GM19035 (cell line): ENCODE results near the gene PDE10A.

Experiments
- ATAC-seq: cut with Tn5 transposase; IDR thresholded peaks from one replicate; pipeline ENCODE4 v1.9.1; 2021; ENCODE audit not compliant: unreplicated experiment

PDE10A gene

DNA sequence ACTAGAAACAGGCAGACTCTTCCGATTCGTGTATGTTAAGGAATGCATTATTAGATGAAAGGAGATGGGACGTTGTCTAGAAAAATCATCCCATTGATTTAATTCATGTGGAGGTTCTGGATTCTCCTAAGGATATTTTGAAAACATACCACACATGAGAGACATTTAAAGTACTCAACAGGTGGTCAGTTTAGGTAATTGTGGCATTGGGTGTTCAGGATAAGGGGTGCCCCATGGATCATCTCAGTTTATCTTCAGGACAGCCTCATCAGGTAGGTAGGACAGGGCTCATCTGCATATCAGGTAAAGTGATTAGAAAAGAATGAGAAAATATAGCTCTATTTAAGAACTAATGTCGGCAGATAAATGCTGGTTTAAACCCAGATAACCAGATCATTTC, 15.9 kb upstream of the PDE10A start:
- ATAC-seq: no peak

DNA sequence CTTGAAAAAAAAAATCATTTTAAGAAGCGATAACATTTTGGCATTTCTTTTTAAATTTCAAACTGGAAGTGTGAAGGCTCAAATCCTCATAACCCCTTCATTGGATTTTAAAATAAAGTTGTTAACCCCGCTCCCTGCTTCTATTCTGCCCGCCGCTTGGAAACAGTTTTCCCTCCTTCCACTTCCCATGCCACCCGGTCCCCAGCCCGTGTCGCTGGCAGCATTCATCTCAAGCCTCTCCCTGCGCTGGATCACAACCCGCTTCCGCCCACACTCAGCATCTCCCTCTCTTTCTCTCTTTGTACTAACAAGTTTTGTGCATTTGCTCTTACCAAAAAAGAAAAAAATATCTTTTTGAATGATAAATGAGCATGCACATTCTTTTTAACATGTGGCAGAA, 15.4 kb upstream of the PDE10A start:
- no peak for ATAC-seq

DNA sequence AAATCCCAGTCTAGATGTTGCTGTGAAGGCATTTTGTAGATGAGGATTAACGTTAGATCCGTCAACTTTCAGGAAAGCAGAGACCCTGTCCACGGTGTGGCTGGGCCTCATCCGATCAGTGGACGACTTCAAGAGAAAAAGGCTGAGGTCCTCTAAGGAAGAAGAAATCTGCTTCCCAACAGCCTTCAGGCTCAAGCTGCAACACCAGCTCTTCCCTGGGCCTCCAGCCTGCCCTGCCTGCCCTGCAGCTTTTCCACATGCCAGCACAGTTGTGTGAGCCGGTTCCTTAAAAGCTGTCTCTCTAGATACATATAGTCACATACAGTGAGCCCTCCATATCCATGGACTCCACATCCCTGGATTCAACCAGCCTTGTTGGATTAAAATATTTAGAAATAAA, 14.1 kb upstream of the PDE10A start:
- ATAC-seq: no peak

DNA sequence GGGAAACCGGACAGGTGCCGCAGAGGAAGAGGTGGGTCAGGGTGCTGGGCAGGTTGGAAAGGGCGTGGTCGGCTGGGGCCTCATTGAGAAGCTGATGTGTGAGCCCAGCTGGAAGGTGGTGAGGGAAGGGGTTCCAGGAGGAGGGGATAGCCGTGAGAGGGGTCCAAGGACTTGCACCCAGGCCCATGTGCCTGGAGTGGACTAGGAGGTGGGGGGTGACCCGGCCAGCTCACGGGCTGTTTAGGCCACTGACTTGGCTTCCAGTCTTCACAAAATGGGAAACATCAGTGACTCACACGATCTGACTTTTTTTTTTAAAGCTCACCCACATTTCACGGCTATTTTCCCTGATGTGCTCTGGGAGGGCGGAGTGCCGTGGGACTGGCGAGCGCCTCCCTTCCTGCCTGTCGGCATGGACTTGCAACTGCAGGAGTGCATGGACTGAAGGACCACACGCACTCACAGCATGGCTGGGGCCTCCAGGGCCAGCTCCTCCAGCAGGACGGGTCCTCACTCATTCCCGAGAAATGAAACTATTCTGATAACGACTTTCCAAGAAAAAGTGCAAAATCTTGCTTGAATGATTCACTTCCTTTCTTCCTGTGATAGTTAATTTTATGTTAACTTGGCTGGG, 13.5 kb upstream of the PDE10A start:
- ATAC-seq: no peak

DNA sequence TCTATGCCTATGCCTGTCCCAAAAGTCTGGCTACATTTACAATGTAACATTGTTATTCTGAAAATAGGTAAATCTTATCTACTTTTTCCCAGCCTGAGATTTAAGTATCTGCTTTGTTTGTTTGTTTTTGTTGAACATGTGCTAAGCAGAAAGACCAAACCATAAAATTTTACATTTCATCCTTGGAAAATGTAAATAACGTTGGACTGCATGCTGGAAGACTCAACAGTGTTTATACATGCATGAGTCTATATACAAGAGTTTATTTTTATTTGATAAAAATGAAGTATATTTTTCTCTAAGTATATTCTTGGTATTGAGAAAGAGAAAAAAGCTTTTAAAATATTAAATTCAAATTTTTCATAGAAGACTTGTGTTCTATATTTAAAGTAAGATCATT, 12.1 kb upstream of the PDE10A start:
- ATAC-seq: no peak

DNA sequence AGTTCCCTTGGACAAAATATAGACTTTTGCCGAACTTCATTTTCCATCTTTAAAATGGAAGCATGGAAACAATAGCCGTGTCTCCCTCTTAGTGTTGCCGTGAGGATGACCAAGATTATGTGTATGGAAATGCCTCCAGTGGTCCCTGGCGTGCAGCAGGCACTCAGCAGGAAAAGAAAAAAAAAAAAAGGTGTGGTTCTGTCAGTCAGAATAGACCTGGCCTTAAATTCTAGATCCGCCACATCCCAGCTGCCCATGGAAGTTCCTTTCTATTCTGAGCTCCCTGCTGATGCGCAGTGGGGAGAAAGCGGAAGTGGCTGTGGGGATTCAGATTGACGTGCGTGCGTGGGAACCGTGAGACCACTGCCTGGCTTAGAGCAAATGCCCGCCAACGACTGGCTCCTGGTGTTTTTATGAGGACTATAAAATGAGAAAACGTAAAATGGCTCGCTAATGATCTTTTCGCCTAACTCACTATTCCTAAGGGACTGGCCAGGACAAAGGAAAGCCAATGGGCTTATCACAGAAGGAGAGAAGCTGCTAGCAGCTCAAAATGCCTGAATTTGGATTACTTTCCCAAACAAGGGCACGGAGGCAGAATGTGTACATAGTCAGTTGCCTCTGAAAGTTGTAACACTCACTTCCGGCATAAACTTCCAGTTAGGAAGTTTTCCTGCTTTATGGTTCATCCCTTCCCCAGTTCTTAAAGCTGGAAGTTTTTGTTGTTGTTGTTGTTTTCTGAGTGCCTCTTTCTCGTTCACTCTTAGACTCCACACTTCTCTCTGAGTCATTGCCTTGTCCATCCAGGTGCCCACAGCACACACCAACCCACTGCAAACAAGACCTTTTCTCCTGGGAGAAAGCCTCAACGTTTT, 11.4 kb upstream of the PDE10A start:
- ATAC-seq: no peak

DNA sequence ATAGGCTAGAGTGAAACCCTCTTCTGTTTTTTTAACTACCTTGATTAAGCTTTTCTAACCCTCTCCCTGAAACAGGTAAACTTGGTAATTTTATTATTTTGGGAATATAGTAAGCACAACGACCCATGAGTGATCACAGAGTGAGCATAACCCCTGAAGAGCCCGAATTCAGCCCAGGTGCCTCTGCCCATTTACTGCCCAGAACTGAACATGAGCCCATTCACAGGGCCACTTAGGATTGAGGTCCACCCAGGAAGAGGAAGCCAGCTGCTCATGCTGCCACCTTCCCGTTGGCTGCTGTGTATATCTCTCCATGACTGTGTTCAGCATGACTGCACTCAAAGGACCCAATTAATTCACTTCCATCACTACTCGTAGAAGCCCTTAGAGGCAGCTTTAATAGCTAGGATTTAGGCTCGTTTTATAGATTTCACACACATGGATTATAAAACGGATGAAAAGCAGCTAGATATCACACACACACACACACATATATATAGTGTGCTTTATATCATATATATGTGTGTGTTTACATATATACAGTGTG, 8.3 kb upstream of the PDE10A start:
- ATAC-seq: no peak

DNA sequence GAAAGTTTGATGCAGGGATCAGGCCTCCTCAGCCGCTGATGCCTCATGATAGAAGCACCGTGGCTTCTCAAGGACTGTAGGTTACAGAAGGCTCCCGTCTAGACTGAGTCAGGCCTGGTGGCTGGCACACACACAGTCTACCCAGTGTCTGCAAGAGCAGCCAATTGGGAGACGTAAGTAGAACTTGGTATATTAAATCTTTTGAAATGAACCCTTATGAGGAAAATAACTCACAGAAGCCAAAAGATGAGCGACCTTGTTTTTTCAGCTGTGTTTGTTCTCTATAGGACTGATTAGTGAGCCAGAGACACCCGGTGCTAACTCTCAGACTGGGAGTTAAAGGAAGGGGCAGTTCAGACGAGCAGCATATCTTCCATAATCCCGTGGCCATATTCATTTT, 5.9 kb upstream of the PDE10A start:
- ATAC-seq: no peak

DNA sequence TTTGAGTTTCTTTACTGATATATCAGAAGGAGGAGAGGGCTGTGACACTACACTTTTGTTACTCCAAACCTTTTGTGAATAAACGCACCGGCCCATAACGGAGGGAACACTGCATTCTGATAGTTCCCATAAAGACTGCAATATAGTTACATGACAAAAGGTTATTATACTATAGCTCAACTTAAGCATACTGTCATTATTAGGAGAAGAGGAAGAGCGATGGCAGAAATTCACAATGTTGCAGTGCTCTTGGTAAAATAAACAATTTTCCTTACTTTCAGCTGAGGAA, 2.3 kb upstream of the PDE10A start:
- ATAC-seq: no peak

DNA sequence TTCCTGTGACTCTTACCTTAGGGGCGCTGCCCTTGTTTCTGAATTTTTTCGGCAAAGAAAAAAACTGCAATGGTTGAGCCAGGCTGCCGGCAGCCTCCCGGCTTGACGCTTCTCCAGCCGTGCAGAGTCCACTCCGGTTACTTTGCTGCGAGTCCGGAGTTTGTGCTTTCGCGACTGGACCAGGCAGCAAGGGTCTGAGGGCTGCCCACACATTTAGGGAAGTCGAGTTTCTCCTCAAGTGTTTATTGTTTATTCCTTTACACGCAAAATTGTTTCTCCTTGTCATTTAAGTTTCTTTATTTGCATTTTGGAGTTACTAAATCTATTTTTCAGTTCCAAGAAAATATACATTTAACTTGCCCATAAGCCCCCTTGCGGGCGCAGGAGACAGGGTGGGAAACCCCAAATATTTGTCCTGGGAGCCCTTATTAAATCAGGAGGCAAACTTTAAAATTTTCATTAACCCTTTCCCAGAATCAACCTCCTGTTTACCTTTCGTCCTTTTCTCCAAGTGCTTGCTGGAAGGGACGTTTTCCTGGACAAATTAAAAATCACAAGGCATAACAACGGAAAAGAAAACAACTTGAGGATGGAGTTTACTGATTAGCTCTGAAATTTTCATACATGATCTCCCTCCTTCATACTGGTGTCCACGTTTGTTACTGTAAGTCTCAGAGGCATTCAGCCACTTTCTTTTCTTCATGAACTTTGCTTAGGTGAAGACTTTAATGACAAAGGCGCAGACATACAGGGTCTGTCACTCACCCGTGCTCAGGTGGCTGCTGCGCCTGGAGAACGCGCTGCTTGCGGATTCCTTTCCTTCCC, 1.7 kb upstream of the PDE10A start:
- no peak for ATAC-seq

DNA sequence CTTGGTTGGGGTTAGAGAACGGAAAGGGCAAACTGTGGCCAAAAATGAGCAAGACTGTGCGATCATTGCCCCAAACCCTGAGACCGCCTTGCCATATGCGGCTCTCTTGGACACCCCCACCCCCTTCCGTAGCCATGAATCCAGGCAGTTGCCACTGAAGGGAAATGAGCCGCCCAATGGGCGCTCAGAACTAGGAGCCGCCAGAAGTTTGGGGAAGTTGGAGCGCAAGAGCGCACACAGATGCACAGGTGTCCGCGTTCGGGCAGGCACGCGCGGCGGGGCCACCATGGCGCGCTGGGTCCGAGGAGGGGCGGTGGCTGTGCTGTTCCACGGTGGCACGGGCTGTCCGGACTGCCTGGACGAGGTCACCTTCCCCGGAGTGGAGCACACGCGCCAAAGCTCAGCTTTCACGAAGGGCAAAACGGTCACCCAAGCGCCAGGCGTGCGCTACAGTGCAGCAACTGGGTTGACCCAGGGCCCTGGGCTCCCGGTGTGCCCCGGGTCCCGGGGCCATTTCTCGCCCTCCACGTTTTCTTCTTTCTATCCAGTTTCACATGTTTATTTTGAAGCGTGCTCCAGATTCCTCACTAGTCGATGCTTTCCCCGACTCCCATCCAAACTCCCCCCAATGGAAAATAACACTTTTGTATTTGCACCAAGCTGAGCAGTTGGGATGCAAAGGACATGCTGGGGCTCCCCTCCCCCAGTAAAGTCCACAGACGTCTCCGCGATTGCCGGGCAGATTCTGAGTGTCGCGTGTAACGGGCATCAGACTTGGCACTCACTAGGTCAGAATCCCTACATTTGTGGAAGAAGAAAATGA, 906 bp upstream of the PDE10A start:
- no peak for ATAC-seq

DNA sequence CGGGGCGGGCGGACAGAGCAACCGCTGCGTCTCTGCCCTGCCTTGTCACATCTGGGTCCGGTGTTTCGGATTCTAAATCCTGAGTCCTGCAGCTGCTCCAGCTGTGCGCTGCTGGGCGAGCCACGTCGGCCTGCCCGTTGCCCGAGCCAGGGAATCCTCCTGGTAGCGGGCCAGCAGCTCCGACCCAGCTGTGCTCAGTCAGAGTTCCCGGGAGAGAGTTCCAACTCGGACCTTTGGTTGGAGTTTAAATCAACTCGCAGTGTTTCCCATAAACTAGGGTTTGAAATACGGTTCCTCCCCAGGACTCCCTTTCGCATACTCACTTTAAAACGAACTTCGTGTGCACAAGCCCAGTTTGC, 315 bp upstream of the PDE10A start:
- ATAC-seq: no peak

DNA sequence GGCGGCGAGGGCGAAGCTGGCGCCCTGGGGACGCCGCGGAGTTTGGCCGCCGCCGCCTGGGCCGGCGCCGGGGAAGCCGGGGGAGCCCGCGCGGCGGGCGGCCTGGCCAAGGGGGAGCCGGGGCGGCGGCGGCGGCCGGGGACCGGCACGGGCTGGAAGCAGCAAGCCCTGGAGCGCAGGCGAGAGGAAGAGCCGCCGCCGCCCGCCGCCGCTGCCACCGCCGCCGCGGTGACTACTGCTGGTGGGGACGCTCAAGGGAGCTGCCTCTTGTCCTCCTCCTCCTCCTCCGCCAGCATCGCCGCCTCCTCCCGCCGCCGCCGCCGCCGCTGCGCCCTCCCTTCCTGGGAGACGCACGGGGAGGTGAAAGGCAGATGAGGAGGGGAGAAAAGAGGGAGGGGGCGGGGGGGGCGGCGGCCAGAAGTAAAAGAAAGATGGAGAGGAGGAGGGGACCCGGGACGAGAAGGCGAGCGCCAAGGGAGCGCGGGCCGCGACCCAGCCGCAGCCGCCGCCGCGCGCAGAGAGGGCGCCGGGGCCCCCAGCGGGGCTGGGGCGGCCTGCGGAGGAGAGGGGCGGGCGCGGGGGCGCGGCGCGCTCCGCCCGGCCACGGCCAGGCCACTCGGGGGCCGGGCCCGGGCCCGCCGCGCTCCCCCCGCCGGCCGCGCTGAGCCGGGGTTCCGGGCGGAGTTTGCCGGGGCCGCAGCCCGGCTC, 846 bp downstream of the PDE10A start:
- no peak for ATAC-seq

DNA sequence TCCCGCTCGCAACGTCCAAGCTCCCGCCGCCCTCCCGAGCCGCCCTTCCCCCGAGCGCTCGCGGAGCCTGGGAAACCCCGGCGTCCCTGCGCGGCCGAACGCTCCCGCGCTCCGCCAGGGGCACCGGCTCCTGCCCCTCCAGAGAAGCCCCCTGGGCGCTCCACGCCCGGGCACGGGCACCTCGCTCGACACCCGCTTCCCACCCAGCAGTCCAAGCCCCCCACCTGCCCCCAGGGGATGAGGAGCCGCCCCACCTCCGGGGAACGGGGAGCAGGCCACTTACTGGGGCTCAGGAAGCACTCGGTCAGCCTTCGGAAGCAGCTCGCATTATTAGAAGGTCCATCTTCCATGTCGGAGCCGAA, 1.4 kb downstream of the PDE10A start:
- ATAC-seq: no peak

DNA sequence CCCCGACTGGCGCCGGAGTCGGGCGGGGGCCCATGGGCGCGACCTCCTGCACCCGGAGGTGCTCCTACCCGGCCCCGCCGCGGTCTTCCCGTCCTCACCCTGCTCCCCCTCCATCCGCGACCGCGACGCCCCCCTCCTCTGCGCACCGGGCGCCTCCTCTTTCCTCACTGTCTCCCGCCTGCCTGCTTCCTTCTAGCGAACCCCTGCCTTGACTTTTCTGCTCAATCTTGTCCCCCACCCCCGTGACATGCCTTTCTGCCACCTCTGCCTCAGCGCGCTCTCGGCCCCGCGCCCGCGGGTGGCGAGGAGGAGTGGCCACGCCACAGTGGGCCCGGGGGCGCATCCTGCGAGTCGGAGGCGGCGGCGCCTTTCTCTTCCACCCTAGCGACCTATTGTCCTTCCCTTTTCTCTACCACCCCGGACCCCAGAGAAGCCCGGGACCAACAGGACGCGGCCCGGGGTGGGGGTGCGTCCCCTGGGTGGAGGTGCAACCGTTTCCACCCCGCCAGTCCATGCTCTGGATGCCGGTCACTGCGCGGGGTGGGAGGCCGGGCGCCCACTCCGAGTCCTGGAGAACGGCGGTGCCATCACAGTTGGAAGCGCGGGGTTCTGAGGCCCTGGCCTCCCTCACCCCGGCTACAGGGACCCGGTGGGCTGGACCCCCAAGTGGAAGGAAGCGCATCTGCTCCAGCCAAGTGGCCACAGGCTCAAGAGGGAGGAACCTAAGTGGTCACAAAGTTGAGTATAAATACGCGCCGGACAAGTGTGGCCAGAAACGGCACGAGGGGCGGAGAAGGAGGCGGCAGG, 2.0 kb downstream of the PDE10A start:
- ATAC-seq: no peak

DNA sequence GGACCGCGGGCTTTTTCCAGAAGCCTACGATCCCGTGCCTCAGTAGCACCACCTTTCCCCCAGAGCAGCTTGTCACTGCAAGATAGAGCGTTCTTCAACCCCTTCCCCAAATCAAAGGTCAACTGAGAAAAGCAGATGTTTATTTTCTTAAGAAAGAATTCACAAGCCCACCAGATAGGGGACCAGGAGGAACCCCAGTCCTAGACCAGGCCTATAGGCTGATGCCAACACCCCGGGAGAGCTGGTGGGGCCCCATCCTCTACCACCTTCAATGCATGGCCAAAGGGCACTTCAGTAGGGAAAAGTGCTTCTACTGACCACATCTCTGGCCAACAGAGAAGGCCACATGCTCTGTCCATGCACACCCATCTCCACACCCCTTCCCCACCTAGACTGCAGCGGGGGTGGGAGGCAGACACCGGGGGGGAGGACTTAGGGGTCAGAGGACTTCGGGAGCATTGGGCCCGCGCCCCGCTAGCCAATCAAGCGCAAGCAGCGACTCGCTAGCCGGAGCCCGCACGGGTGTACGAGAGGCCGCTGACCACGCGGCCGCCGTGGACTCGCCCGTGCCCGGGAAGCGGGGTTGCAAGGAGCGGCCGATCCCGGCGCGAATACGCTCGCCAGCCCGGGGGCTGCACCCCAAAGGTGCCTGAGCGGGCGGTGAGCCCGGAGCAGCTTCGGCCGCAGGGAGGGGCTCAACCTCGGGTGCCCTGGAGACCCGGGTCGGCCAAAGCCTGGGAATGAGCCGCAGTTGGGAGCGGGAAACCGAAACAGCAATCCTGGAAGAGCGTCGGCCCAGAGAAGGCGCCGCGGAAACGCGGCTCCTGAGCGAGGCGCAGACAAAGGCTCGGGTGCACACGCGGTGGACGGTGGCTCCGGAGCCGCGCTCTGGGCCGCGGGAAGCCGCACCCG, 2.8 kb downstream of the PDE10A start:
- no peak for ATAC-seq

DNA sequence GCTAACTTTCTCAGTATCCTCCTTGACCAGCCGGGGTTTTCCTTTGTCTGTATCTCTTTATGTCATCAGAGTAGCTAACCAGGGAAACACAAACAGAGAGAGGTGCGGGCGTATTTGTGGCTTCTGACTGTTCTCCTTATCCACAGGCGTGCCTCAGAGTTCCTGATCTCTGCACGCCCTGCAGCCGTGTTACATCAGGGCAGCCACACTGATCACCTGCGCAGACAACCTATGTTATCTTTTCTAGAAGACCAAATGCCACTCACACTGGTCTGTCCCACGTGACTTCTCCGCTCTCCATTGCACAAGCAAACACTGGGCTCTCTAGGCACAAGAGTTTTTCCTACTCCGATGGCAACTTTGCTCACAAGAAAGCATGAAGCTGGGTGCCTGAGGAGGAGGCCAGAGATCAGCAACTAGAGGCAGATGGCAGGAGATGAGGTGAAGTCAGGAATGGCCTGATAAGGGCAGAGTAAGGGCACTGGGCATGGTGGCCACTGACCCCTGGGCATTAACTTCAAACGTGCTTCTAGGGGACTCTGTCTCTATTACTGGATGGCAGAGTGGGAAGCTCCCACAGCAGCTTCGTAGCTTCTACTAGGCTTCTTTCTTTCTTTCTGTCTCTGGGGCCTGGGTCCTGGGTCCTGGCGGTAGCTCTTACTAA, 4.5 kb downstream of the PDE10A start:
- ATAC-seq: no peak

DNA sequence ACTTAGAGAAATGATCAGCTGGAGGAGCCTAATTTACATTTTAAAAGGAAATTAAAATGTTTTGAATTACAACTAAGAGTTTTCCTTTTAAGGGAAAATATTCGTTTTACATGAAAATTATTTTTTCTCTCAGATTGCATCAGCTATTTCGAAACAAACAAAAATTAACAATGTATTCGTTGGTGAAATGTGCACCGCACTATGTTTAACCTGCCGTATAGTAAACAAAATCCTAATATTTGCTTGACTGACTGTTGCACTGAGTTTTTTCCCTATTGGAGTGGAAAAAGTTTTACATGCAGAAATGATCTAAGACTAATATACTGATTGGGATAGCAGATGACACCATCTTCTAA, 5.7 kb downstream of the PDE10A start:
- ATAC-seq: no peak
